Sigmoid colon (tissue), 4 donors: ENCODE results near the gene KIRREL3.

Source experiments
- POLR2A ChIP-seq, 2 donors: fragments of 450-650 bp; IDR thresholded peaks; one replicate each; pipeline ENCODE4 v1.6.1; 2016; ENCODE audit warnings: antibody characterized with exemption in 2 of 2, mild to moderate bottlenecking in 2 of 2, moderate library complexity in 2 of 2
- POLR2AphosphoS5 ChIP-seq, 4 donors: sonication (generic); formaldehyde crosslinking; IDR thresholded peaks; one replicate each; pipeline ENCODE4 v1.6.1; 2017; ENCODE audit warnings: antibody characterized with exemption in 4 of 4
- TF ChIP-seq, protein P1 (sequence below), 4 experiments: fragments of 450-650 bp in 3 of 4; fragments of 200-600 bp in 1 of 4; IDR thresholded peaks; one replicate each; pipeline ENCODE4 v1.5.1; 2016 to 2019; ENCODE audit warnings: antibody characterized with exemption in 4 of 4, mild to moderate bottlenecking in 3 of 4, moderate library complexity in 2 of 4

DNA sequence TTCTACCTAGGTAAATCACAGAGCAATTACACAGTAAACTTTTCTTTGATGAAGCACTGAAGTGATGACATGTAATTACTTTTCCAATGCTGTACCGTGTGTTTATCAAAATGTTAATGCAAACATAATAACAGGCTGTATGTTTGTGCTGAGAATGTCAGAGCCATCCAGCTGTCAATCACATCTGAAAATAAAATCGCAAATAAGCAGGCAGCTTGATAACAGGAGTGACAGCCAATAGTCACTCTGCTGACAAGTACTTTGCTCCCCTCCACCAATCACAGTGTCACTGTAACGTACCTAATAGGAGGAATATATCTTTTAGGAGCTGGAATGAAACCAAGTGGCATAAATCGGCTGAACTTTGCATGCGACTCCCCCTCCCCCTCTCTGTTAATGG, 119.7 kb downstream of the KIRREL3 start:
- TF ChIP-seq, protein P1, sequence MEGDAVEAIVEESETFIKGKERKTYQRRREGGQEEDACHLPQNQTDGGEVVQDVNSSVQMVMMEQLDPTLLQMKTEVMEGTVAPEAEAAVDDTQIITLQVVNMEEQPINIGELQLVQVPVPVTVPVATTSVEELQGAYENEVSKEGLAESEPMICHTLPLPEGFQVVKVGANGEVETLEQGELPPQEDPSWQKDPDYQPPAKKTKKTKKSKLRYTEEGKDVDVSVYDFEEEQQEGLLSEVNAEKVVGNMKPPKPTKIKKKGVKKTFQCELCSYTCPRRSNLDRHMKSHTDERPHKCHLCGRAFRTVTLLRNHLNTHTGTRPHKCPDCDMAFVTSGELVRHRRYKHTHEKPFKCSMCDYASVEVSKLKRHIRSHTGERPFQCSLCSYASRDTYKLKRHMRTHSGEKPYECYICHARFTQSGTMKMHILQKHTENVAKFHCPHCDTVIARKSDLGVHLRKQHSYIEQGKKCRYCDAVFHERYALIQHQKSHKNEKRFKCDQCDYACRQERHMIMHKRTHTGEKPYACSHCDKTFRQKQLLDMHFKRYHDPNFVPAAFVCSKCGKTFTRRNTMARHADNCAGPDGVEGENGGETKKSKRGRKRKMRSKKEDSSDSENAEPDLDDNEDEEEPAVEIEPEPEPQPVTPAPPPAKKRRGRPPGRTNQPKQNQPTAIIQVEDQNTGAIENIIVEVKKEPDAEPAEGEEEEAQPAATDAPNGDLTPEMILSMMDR (IDR thresholded peaks at IDR 0.05), result no peak
- TF ChIP-seq POLR2A (IDR thresholded peaks at IDR 0.05), result no peak
- no peak for TF ChIP-seq POLR2AphosphoS5 (IDR thresholded peaks at IDR 0.05)
